Stimulated activated naive CD8-positive, alpha-beta T cell treated with anti-CD3 and anti-CD28 coated beads, Interleukin-15, Interleukin-2, amounts not matched to agents 100 ng/mL and 50 ng/mL, for 24 hours (primary cell): ENCODE data around the gene TTC14.
"Not testable (repeated sequence)": the region's sequence is repeated elsewhere in the genome, so short reads cannot be mapped to it uniquely, and the experiment has no call there.

Source experiments
- H3K27ac Mint-ChIP-seq: one replicate; pipeline ENCODE4 v1.8.0; 2021; ENCODE audit warnings: mild to moderate bottlenecking, mixed read lengths
- H3K27me3 Mint-ChIP-seq: one replicate; pipeline ENCODE4 v1.8.0; 2021; ENCODE audit warnings: mixed read lengths
- H3K36me3 Mint-ChIP-seq: one replicate; pipeline ENCODE4 v1.8.0; 2021; ENCODE audit warnings: low read depth, mixed read lengths
- H3K4me1 Mint-ChIP-seq: one replicate; pipeline ENCODE4 v1.8.0; 2021; ENCODE audit warnings: low read depth, mixed read lengths
- H3K4me3 Mint-ChIP-seq: one replicate; pipeline ENCODE4 v1.8.0; 2021; ENCODE audit warnings: mild to moderate bottlenecking, mixed read lengths
- H3K9me3 Mint-ChIP-seq: one replicate; pipeline ENCODE4 v1.8.0; 2021; ENCODE audit warnings: mixed read lengths

The TTC14 gene

DNA sequence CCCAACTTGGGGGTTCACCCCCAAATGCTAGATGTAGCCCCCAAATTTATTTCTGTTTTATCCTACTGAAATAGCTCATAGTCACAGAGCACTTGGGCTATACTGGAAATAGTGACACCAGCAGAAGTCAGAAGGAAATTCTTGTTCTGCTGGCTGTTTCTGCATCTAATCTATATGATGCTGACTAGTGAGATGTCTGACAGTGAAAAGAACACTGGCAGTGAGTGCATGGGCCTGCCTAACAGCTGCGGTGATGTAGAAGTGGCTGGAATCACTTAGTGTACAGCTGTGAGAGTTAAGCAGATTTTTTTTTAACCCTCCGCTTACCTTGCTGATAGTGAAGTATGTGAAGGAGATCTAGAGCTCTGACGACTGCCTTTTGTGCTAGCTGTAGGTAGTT is 14.0 kb downstream of the TTC14 start:
- H3K36me3 Mint-ChIP-seq = peaks cover 51% of the 10 kb centered on the region
- peak overlapping the region; percentile 31 for H3K27ac Mint-ChIP-seq
- H3K27me3 Mint-ChIP-seq = no peaks in the 10 kb centered on the region
- no peak overlapping the region for H3K4me3 Mint-ChIP-seq
- no peaks in the 10 kb centered on the region for H3K4me1 Mint-ChIP-seq
- H3K9me3 Mint-ChIP-seq = no peaks in the 10 kb centered on the region

DNA sequence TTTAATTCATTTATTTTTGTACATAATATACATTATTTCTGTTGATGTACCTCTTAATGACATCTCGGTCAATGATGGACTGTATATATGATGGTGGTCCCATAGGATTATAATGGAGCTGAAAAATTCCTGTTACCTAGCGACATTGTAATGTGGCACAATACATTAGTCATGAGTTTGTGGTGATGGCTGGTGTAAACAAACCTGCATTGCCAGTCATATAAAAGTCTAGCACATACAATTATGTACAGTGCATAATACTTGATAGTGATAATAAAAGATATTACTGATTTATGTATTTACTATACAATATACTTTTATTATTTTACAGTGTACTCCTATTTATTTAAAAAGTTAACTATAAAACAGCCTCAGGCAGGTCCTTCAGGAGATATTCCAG is 15.1 kb downstream of the TTC14 start:
- peaks cover 49% of the 10 kb centered on the region for H3K36me3 Mint-ChIP-seq

DNA sequence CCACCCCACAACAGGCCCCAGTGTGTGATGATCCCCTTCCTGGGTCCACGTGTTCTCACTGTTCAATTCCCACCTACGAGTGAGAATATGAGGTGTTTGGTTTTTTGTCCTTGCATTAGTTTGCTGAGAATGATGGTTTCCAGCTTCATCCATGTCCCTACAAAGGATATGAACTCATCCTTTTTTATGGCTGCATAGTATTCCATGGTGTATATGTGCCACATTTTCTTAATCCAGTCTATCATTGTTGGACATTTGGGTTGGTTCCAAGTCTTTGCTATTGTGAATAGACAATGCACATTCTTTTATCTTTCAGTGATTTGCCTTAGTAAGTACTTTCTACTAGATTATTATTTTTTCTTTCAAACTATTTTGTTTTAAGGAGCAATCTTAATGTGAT is 16.6 kb downstream of the TTC14 start:
- not testable (repeated sequence) for H3K4me3 Mint-ChIP-seq, H3K9me3 Mint-ChIP-seq, H3K4me1 Mint-ChIP-seq, H3K27me3 Mint-ChIP-seq, H3K27ac Mint-ChIP-seq
- H3K36me3 Mint-ChIP-seq = peaks cover 48% of the 10 kb centered on the region

More for the DNA sequence above, 15.1 kb downstream of the TTC14 start:
- H3K27me3 Mint-ChIP-seq = no peaks in the 10 kb centered on the region
- no peaks in the 10 kb centered on the region for H3K9me3 Mint-ChIP-seq
- H3K4me1 Mint-ChIP-seq = no peaks in the 10 kb centered on the region
- no peak overlapping the region for H3K27ac Mint-ChIP-seq
- no peak overlapping the region for H3K4me3 Mint-ChIP-seq

DNA sequence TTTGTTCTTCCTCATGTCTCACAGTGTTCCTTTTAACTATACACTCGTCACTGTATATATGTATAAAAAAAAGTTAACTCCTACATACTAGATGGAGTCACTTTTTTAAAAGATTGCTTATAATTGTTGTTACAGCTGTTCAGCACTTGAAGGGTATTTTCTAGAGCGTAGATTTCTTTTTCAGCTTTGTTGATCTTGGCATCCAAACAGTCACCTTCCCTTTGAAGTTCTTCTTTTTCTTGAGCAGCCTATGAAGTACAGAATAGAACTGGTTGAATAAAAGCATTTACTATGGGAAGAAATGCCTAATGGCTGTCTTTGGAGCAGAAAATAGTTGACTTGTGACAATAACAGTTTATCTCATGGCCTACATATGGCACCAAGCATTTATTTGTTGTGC is 17.8 kb downstream of the TTC14 start:
- H3K27ac Mint-ChIP-seq = no peak overlapping the region
- H3K27me3 Mint-ChIP-seq = no peaks in the 10 kb centered on the region
- no peak overlapping the region for H3K4me3 Mint-ChIP-seq
- peaks cover 54% of the 10 kb centered on the region for H3K36me3 Mint-ChIP-seq
- peaks cover 5% of the 10 kb centered on the region for H3K9me3 Mint-ChIP-seq
- peaks cover 10% of the 10 kb centered on the region for H3K4me1 Mint-ChIP-seq

DNA sequence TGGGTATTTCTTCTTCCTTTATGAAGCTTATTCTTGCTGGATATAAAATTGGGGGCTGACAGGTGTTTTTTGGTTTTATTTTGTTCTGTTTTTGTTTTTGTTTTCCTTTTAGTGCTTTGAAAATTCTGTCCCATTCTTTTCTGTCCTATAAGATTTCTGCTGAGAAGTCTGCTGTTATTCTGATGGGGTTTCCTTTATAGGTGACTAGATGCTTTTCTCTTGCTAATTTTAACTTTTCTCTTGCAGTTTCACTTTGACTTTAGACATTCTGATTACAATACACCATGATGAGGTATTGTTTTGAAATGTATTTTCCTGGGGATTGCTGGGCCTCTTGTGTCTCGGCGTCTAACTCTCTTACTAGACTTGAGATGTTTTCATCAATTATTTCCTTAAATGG is 22.8 kb downstream of the TTC14 start:
- H3K27ac Mint-ChIP-seq = no peak overlapping the region
- H3K27me3 Mint-ChIP-seq = no peaks in the 10 kb centered on the region
- H3K4me1 Mint-ChIP-seq = peaks cover 28% of the 10 kb centered on the region
- H3K4me3 Mint-ChIP-seq = no peak overlapping the region
- peaks cover 53% of the 10 kb centered on the region for H3K36me3 Mint-ChIP-seq
- peaks cover 8% of the 10 kb centered on the region for H3K9me3 Mint-ChIP-seq

DNA sequence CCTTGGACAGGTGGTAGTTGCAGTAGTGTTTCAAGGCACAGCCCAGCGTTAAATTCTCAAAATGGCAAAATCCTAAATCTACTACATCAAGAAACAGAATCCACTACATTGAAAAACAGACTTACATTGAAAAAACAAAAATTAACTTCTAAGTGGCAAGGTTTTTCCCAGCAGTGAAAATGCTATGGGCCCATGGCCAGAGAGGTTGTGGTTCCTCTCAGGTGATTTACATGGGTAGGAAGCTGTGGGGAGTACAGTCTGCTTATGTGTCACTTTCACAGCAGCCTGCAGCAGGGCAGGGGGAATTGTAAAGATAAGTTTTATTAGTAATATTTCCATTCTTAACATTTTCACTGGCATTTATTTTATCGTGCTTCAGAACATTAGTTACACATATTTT is 24.9 kb downstream of the TTC14 start:
- Mint-ChIP-seq H3K9me3 (peaks cover 8% of the 10 kb centered on the region), H3K4me1 (peaks cover 33% of the 10 kb centered on the region), H3K4me3 (no peak overlapping the region), H3K36me3 (peaks cover 42% of the 10 kb centered on the region), H3K27me3 (no peaks in the 10 kb centered on the region), H3K27ac (no peak overlapping the region)

DNA sequence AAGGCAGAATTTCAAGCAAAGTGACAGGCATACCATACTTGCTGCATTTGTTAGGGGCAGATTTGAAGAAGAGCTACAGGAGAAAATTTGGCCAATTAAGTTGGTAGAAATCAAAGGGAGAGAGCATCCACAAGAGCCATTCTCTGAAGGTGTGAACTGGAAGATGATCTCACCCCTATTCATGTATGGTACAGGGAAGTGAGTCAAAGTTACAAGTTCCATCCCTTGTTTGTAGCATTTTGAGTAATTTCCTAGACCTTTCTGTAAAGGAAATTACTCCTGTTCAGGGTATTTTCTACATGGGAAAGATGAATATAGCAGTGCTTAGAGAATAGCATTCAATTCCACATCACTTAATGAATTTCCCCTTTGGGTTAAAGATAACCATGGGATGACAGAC is 28.4 kb downstream of the TTC14 start:
- H3K36me3 Mint-ChIP-seq = peaks cover 10% of the 10 kb centered on the region
- H3K27ac Mint-ChIP-seq = peak overlapping the region; percentile 5
- H3K9me3 Mint-ChIP-seq = no peaks in the 10 kb centered on the region
- peaks cover 14% of the 10 kb centered on the region for H3K27me3 Mint-ChIP-seq
- H3K4me1 Mint-ChIP-seq = peaks cover 16% of the 10 kb centered on the region
- H3K4me3 Mint-ChIP-seq = no peak overlapping the region

DNA sequence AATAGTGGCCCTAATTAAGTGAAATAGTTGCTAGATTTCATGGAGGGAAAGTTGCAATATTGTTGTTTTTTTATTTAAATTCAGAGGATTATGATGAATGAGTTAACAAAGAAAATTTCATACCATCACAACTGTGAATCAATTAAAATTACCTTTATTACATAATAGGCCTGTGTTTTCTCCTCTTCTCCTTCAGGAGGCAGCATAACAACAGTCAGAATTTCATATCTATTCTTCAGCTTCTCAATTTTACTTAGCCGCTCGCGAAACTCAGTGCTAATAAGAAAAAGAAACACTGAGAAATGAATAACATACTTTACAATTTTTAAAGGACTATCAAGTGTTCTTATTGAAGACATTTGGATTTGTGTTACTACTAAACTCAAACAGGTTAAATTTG is 29.4 kb downstream of the TTC14 start:
- H3K9me3 Mint-ChIP-seq = no peaks in the 10 kb centered on the region
- H3K27me3 Mint-ChIP-seq = peaks cover 21% of the 10 kb centered on the region
- peaks cover 5% of the 10 kb centered on the region for H3K36me3 Mint-ChIP-seq
- H3K4me1 Mint-ChIP-seq = peaks cover 13% of the 10 kb centered on the region
- no peak overlapping the region for H3K4me3 Mint-ChIP-seq
- no peak overlapping the region for H3K27ac Mint-ChIP-seq

DNA sequence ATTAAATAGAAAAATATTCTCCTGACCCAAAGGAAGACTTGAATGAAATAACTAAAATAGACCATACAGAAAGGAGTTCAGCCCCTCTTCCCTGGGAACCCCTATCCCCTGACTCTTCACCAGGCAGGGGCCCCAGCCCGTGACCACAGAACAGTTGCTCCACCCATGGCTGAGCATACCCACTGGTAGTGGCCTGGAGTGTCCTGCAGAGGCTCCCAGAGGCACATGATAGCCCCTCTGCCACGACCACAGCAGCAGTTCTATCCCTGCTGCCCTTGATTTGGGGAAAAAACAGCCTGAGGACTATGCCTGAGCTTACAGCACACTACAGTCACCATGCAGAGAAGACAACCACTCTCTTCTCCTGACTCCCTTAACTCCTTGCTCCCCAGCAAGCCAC is 31.8 kb downstream of the TTC14 start:
- H3K27ac Mint-ChIP-seq = no peak overlapping the region
- H3K36me3 Mint-ChIP-seq = no peaks in the 10 kb centered on the region
- no peaks in the 10 kb centered on the region for H3K9me3 Mint-ChIP-seq
- H3K27me3 Mint-ChIP-seq = peaks cover 40% of the 10 kb centered on the region
- peaks cover 8% of the 10 kb centered on the region for H3K4me1 Mint-ChIP-seq
- no peak overlapping the region for H3K4me3 Mint-ChIP-seq

DNA sequence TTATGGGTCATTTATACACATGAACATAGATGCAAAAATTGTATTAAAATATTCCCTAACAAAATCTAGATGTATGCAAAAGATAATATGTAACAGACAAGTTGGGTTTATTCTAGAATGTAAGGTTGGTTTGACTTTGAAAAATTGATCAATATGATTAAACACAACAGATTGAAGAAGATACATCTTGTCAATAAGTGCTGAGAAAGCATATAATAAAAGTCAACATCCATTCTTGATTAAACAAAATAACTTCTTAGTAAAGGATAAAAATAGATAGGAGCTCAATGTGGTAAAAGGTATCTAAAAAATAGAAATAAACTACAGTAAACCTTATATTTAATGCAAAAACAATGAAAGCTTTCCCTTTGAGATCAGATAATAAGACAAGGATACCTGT is 39.0 kb downstream of the TTC14 start:
- H3K27ac Mint-ChIP-seq = no peak overlapping the region
- H3K4me3 Mint-ChIP-seq = no peak overlapping the region
- H3K4me1 Mint-ChIP-seq = no peaks in the 10 kb centered on the region
- no peaks in the 10 kb centered on the region for H3K9me3 Mint-ChIP-seq
- H3K27me3 Mint-ChIP-seq = peaks cover 36% of the 10 kb centered on the region
- H3K36me3 Mint-ChIP-seq = no peaks in the 10 kb centered on the region

DNA sequence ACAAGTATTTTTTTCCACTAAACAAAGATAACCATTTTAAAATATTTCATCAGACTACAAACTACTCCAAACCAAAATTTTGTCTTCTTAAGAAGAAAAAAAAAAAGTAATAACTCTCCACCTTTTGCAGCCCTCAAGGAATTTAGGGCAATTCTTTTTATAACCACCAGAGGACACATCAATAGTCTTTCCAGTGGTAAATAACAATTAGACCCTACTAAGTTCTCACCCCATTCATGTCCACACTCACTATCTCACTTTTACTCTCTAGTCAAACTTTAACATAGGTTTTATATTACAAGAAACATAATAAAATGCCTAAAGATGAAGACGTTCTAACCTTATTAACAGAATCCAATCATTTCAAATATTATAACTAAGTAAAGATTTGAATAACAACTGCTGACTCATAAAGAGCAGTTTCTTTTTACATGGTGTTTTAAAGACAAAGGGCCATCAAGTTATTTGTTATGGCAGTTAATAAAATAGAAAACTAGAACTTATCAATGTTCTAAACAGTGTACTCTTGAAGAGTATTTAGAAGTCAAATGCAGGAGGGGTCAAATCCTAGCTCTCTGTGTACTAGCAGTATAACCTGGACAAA is 44.3 kb downstream of the TTC14 start:
- Mint-ChIP-seq H3K36me3 (no peaks in the 10 kb centered on the region), H3K4me3 (no peak overlapping the region), H3K27me3 (peaks cover 31% of the 10 kb centered on the region), H3K9me3 (no peaks in the 10 kb centered on the region), H3K27ac (no peak overlapping the region), H3K4me1 (no peaks in the 10 kb centered on the region)

DNA sequence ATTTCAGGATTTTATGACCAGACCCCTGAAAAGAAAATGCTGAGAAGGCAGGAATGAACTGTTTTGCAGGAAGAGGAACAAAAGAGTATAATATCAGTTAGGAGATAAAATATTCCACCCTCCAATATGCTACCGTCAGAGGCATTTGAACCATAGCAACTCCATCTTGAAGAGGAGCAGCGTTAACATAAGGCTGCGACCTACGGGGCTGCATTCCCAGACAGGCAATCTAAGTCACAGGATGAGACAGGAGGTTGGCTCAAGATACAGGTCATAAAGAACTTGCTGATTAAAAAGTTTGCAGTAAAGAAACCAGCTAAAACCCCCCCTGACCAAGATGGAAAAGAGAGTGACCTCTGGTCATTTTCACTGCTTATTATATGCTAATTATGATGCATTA is 54.4 kb downstream of the TTC14 start:
- peaks cover 32% of the 10 kb centered on the region for H3K27me3 Mint-ChIP-seq
- no peaks in the 10 kb centered on the region for H3K36me3 Mint-ChIP-seq
- no peaks in the 10 kb centered on the region for H3K4me1 Mint-ChIP-seq
- no peak overlapping the region for H3K27ac Mint-ChIP-seq
- no peaks in the 10 kb centered on the region for H3K9me3 Mint-ChIP-seq
- H3K4me3 Mint-ChIP-seq = no peak overlapping the region

DNA sequence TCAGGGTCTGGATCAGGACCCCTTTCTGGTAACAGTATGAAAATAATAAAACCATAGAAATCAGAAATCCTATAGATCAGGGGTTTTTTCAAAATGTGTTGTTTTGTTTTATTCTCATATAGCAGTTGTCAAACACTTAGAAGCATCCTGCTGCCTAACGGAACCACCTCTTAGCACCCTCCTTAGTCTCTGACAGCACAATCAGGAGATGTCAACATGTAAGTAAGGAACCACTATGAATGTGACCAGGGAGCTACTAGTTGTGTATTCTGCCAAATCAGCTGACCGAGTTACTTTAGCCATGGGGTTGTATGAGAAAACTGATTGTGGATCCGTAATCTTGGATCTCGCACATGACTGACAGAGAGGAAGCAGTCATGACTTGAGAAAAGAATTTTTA is 55.1 kb downstream of the TTC14 start:
- Mint-ChIP-seq H3K27ac (no peak overlapping the region), H3K4me1 (no peaks in the 10 kb centered on the region), H3K27me3 (peaks cover 32% of the 10 kb centered on the region), H3K36me3 (no peaks in the 10 kb centered on the region), H3K4me3 (no peak overlapping the region), H3K9me3 (no peaks in the 10 kb centered on the region)
